ENCODE results near the gene PSMA6.
"Not testable (repeated sequence)": the region's sequence is repeated elsewhere in the genome, so short reads cannot be mapped to it uniquely, and the experiment has no call there.

Gene PSMA6

GRCh38 chr14:35292051-35292769 lies at the start of gene PSMA6:
TSS of gene PSMA6 (plus strand) at chr14:35292382. CDS start at chr14:35292477, 95 bp downstream.
- peak; percentile 83 to 100 (median 98) for DNase-seq

- DNase-seq, result no peak
Measured at GRCh38 chr14:35242599-35243311, 49.4 kb upstream of the PSMA6 start.

GRCh38 chr14:35243956-35244355 lies 48.2 kb upstream of the PSMA6 start:
- no peak for DNase-seq

- no peak for DNase-seq
Measured at GRCh38 chr14:35244542-35244941, 47.6 kb upstream of the PSMA6 start.

GRCh38 chr14:35245051-35245450 lies 47.1 kb upstream of the PSMA6 start:
- DNase-seq, result no peak

GRCh38 chr14:35247777-35248475 lies 44.3 kb upstream of the PSMA6 start:
- DNase-seq, result peak in 1 of 51 donors; percentile 1

- no peak for DNase-seq
Measured at GRCh38 chr14:35248476-35248788, 43.8 kb upstream of the PSMA6 start.

GRCh38 chr14:35250319-35250718 lies 41.9 kb upstream of the PSMA6 start:
- DNase-seq, result no peak

- DNase-seq, result no peak
Measured at GRCh38 chr14:35252451-35252868, 39.7 kb upstream of the PSMA6 start.

- not testable (repeated sequence) for DNase-seq
Measured at GRCh38 chr14:35253056-35253455, 39.1 kb upstream of the PSMA6 start.

GRCh38 chr14:35254034-35254622 lies 38.1 kb upstream of the PSMA6 start:
- DNase-seq, result not testable (repeated sequence)

- DNase-seq, result no peak
Measured at GRCh38 chr14:35254736-35255135, 37.4 kb upstream of the PSMA6 start.

GRCh38 chr14:35255711-35256110 lies 36.5 kb upstream of the PSMA6 start:
- DNase-seq, result no peak

- no peak for DNase-seq
Measured at GRCh38 chr14:35257809-35258208, 34.4 kb upstream of the PSMA6 start.

- DNase-seq, result no peak
Measured at GRCh38 chr14:35258420-35258819, 33.8 kb upstream of the PSMA6 start.

GRCh38 chr14:35261774-35262173 lies 30.4 kb upstream of the PSMA6 start:
- no peak for DNase-seq

- no peak for DNase-seq
Measured at GRCh38 chr14:35262436-35262835, 29.7 kb upstream of the PSMA6 start.

- DNase-seq, result no peak
Measured at GRCh38 chr14:35268946-35269345, 23.2 kb upstream of the PSMA6 start.

- no peak for DNase-seq
Measured at GRCh38 chr14:35274805-35275204, 17.4 kb upstream of the PSMA6 start.

GRCh38 chr14:35277179-35277578 lies 15.0 kb upstream of the PSMA6 start:
- no peak for DNase-seq

GRCh38 chr14:35279369-35279768 lies 12.8 kb upstream of the PSMA6 start:
- DNase-seq, result no peak

- DNase-seq, result no peak
Measured at GRCh38 chr14:35281341-35281740, 10.8 kb upstream of the PSMA6 start.
